SK-N-SH (cell line): ENCODE measurements around the gene GSC2. TPM values are rescaled to one million over a fixed set of nuclear protein-coding genes. Genes with fewer than 3 reads are reported as not detected.

Source experiments
- CTCF ChIA-PET: fragments of 300-600, 350-600 bp; formaldehyde crosslinking; extraction: SDS; loops from one replicate; lab custom pipeline; 2021; lab: Yijun Ruan, JAX
- POLR2A ChIA-PET: fragments of 350-600 bp; sonication (Branson Sonifier 250); formaldehyde crosslinking; extraction: SDS; loops from one replicate; lab custom pipeline; 2020; ENCODE audit warnings: antibody characterized with exemption, inconsistent platforms; lab: Yijun Ruan, JAX
- DNase-seq: peaks from one replicate; pipeline ENCODE4 v3.0.0; 2012
- H2AFZ ChIP-seq: fragments of 200-600 bp; sonication (generic); 2 replicates; pipeline ENCODE4 v1.8.1; 2016; ENCODE audit warnings: antibody characterized with exemption, mild to moderate bottlenecking, low read depth
- H3F3A ChIP-seq: fragments of 200-600 bp; sonication (generic); replicated peaks from 2 replicates; pipeline ENCODE3; 2016; ENCODE audit warnings: antibody characterized with exemption, mild to moderate bottlenecking; ENCODE audit not compliant: insufficient read depth
- H3K27ac ChIP-seq, 2 experiments: fragments of 200-500 bp in 1 of 2; fragments of 200-600 bp in 1 of 2; sonication (Bioruptor generic) in 1 of 2; sonication (generic), shearing (Covaris generic) in 1 of 2; 2 replicates each; pipeline versions ENCODE4 v1.5.1 to v1.6.1; 2014 to 2016; ENCODE audit warnings: low read depth in 2 of 2, inconsistent platforms in 1 of 2, low read length in 1 of 2, mild to moderate bottlenecking in 1 of 2, mixed read lengths in 1 of 2
- H3K27me3 ChIP-seq: fragments of 200-600 bp; sonication (generic), shearing (Covaris generic); 2 replicates; pipeline ENCODE4 v1.6.1; 2016; ENCODE audit warnings: mixed run types; ENCODE audit not compliant: insufficient read depth
- H3K36me3 ChIP-seq, 2 experiments: fragments of 200-500 bp in 1 of 2; fragments of 200-600 bp in 1 of 2; sonication (Bioruptor generic) in 1 of 2; sonication (generic) in 1 of 2; replicated peaks in 1 of 2; 2 replicates each; pipeline versions ENCODE3 to v1.5.1; 2014 to 2016; ENCODE audit warnings: low read length in 1 of 2, mild to moderate bottlenecking in 1 of 2; ENCODE audit not compliant: insufficient read depth in 2 of 2, control insufficient read depth in 1 of 2
- H3K4me1 ChIP-seq, 2 experiments: fragments of 200-500 bp in 1 of 2; fragments of 200-600 bp in 1 of 2; sonication (Bioruptor generic) in 1 of 2; sonication (generic), shearing (Covaris generic) in 1 of 2; 2 replicates each; pipeline versions ENCODE4 v1.5.1 to v1.6.1; 2014 to 2016; ENCODE audit warnings: low read depth in 1 of 2, low read length in 1 of 2, mixed run types in 1 of 2; ENCODE audit not compliant: insufficient read depth in 2 of 2, control insufficient read depth in 1 of 2
- H3K4me2 ChIP-seq: fragments of 200-600 bp; sonication (generic), shearing (Covaris generic); 2 replicates; pipeline ENCODE4 v1.6.1; 2017; ENCODE audit warnings: mixed run types
- H3K4me3 ChIP-seq, 2 experiments: fragments of 200-500 bp in 1 of 2; fragments of 200-600 bp in 1 of 2; sonication (Bioruptor generic) in 1 of 2; sonication (generic), shearing (Covaris generic) in 1 of 2; 2 replicates each; pipeline versions ENCODE4 v1.5.1 to v1.8.1; 2014 to 2016; ENCODE audit warnings: low read depth in 2 of 2, inconsistent platforms in 1 of 2, low read length in 1 of 2, mild to moderate bottlenecking in 1 of 2, mixed read lengths in 1 of 2, moderate library complexity in 1 of 2
- H3K79me2 ChIP-seq: fragments of 200-600 bp; sonication (generic); 2 replicates; pipeline ENCODE4 v1.8.1; 2017; ENCODE audit warnings: mild to moderate bottlenecking; ENCODE audit not compliant: insufficient read depth
- H3K9ac ChIP-seq: fragments of 200-600 bp; sonication (generic); 2 replicates; pipeline ENCODE4 v1.6.1; 2017; ENCODE audit warnings: mixed run types
- H3K9me2 ChIP-seq: fragments of 200-600 bp; sonication (generic); 2 replicates; pipeline ENCODE4 v1.6.1; 2017; ENCODE audit warnings: mixed run types
- H3K9me3 ChIP-seq: fragments of 200-600 bp; sonication (generic); 2 replicates; pipeline ENCODE4 v1.6.1; 2017; ENCODE audit warnings: mixed run types, mild to moderate bottlenecking, moderate library complexity
- H4K20me1 ChIP-seq: fragments of 200-600 bp; sonication (generic); 2 replicates; pipeline ENCODE4 v1.6.1; 2017; ENCODE audit warnings: mild to moderate bottlenecking, mixed run types; ENCODE audit not compliant: insufficient read depth
- FOXJ3 ChIP-seq: sonication (generic); formaldehyde crosslinking; IDR thresholded peaks from 2 replicates; pipeline ENCODE4 v1.5.1; 2020; ENCODE audit warnings: mild to moderate bottlenecking, missing genetic modification reagents
- MEF2A ChIP-seq: IDR thresholded peaks from 2 replicates; pipeline ENCODE4 v1.4.0; 2012; ENCODE audit warnings: low read depth, borderline replicate concordance
- NRF1 ChIP-seq: IDR thresholded peaks from 2 replicates; pipeline ENCODE4 v1.6.1; 2012; ENCODE audit warnings: low read depth, mild to moderate bottlenecking, low read length
- RAD21 ChIP-seq: IDR thresholded peaks from 2 replicates; pipeline ENCODE4 v1.6.1; 2012; ENCODE audit warnings: mild to moderate bottlenecking, low read length
- RCOR1 ChIP-seq: fragments of 150-350 bp; IDR thresholded peaks from 2 replicates; pipeline ENCODE4 v1.6.1; 2017; ENCODE audit warnings: antibody characterized with exemption, low read length
- SMC3 ChIP-seq: IDR thresholded peaks from 2 replicates; pipeline ENCODE4 v1.6.1; 2012; ENCODE audit warnings: low read depth, low read length, improper control_type of control experiment
- TAF1 ChIP-seq: IDR thresholded peaks from 2 replicates; pipeline ENCODE4 v1.6.1; 2012; ENCODE audit warnings: low read depth, mild to moderate bottlenecking, low read length, moderate library complexity, borderline replicate concordance
- TCF12 ChIP-seq: IDR thresholded peaks from 2 replicates; pipeline ENCODE4 v1.4.0; 2012
- WGBS: methylation state at CpG from one replicate; pipeline ENCODE4 v1.1.6; 2017; ENCODE audit warnings: low lambda C conversion rate; 5-methylcytosine and 5-hydroxymethylcytosine counted together
- polyA plus RNA-seq, 3 experiments: library from polyadenylated mRNA; depleted of rRNA; stranded (reverse); fragments of >200 nt; gene quantifications; 2 replicates each; pipeline ENCODE4 v1.2.3, GENCODE V29; 2012
- TF ChIP-seq, protein P1 (sequence below): fragments of 150-350 bp; IDR thresholded peaks from 2 replicates; pipeline ENCODE4 v1.6.1; 2017; ENCODE audit warnings: antibody characterized with exemption, low read length, low read depth, borderline replicate concordance
- TF ChIP-seq, protein P2 (sequence below): fragments of 200-600 bp; sonication (generic); IDR thresholded peaks from 2 replicates; pipeline ENCODE4 v1.6.1; 2017; ENCODE audit warnings: antibody characterized with exemption, mild to moderate bottlenecking, moderate library complexity
- TF ChIP-seq, protein P3 (sequence below): fragments of 150-350 bp; IDR thresholded peaks from 2 replicates; pipeline ENCODE4 v1.6.1; 2016; ENCODE audit warnings: mild to moderate bottlenecking, low read depth, low read length
- TF ChIP-seq, protein P4 (sequence below): IDR thresholded peaks from 2 replicates; pipeline ENCODE4; 2012
- TF ChIP-seq, protein P5 (sequence below): IDR thresholded peaks from 2 replicates; pipeline ENCODE4 v1.6.1; 2012; ENCODE audit warnings: mild to moderate bottlenecking, low read depth, low read length, moderate library complexity
- TF ChIP-seq, protein P6 (sequence below): IDR thresholded peaks from 2 replicates; pipeline ENCODE4 v1.4.0; 2012; ENCODE audit warnings: low read depth, borderline replicate concordance

Gene GSC2
- polyA plus RNA-seq, 1 of the 3 experiments (the other 2 are of a cell fraction): not detected

DNA sequence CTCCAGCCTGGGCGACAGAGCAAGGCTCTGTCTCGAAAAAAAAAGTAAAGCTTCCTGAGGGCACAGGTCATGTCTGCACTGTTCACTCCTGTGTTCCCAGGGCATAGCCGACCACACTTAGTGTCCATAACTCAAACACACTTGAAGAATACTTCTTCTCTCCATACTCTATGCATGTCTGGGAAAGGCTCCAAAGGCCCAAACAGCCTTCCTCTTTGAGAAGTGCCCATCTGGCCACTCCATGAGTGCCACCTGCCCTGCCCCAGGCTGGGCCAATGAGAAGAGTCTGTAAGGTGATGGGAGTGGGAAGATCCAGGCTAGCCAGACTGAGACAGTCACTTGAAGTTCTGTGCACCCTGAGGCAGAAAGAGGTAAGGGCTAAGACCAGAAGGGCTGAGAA is 52.6 kb downstream of the GSC2 start:
- Histone ChIP-seq H3K79me2 (peaks cover 72% of the 10 kb centered on the region), H3K9ac (no peak overlapping the region), H3K36me3 (no peaks in the 10 kb centered on the region), H3K4me3 (no peak overlapping the region), H2AFZ (no peak overlapping the region), H3K27ac (no peak overlapping the region), H3K4me2 (no peak overlapping the region), H3K4me1 (no peaks in the 10 kb centered on the region; a peak in 1 of 4 replicates), H3K27me3 (no peaks in the 10 kb centered on the region), H3K9me2 (no peaks in the 10 kb centered on the region), H3K9me3 (no peaks in the 10 kb centered on the region), H4K20me1 (peaks cover 35% of the 10 kb centered on the region), H3F3A (no peaks in the 10 kb centered on the region)
- TF ChIP-seq, protein P1, sequence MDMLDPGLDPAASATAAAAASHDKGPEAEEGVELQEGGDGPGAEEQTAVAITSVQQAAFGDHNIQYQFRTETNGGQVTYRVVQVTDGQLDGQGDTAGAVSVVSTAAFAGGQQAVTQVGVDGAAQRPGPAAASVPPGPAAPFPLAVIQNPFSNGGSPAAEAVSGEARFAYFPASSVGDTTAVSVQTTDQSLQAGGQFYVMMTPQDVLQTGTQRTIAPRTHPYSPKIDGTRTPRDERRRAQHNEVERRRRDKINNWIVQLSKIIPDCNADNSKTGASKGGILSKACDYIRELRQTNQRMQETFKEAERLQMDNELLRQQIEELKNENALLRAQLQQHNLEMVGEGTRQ: no peak
- TF ChIP-seq RAD21 (no peak), NRF1 (no peak), RCOR1 (no peak), FOXJ3 (CRISPR knock-in tag) (no peak), TAF1 (no peak), TCF12 (no peak), SMC3 (no peak), MEF2A (no peak)
- TF ChIP-seq, protein P2, sequence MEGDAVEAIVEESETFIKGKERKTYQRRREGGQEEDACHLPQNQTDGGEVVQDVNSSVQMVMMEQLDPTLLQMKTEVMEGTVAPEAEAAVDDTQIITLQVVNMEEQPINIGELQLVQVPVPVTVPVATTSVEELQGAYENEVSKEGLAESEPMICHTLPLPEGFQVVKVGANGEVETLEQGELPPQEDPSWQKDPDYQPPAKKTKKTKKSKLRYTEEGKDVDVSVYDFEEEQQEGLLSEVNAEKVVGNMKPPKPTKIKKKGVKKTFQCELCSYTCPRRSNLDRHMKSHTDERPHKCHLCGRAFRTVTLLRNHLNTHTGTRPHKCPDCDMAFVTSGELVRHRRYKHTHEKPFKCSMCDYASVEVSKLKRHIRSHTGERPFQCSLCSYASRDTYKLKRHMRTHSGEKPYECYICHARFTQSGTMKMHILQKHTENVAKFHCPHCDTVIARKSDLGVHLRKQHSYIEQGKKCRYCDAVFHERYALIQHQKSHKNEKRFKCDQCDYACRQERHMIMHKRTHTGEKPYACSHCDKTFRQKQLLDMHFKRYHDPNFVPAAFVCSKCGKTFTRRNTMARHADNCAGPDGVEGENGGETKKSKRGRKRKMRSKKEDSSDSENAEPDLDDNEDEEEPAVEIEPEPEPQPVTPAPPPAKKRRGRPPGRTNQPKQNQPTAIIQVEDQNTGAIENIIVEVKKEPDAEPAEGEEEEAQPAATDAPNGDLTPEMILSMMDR: no peak
- TF ChIP-seq, protein P3, sequence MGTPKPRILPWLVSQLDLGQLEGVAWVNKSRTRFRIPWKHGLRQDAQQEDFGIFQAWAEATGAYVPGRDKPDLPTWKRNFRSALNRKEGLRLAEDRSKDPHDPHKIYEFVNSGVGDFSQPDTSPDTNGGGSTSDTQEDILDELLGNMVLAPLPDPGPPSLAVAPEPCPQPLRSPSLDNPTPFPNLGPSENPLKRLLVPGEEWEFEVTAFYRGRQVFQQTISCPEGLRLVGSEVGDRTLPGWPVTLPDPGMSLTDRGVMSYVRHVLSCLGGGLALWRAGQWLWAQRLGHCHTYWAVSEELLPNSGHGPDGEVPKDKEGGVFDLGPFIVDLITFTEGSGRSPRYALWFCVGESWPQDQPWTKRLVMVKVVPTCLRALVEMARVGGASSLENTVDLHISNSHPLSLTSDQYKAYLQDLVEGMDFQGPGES: no peak
- TF ChIP-seq, protein P4, sequence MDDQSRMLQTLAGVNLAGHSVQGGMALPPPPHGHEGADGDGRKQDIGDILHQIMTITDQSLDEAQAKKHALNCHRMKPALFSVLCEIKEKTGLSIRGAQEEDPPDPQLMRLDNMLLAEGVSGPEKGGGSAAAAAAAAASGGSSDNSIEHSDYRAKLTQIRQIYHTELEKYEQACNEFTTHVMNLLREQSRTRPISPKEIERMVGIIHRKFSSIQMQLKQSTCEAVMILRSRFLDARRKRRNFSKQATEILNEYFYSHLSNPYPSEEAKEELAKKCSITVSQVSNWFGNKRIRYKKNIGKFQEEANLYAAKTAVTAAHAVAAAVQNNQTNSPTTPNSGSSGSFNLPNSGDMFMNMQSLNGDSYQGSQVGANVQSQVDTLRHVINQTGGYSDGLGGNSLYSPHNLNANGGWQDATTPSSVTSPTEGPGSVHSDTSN: no peak
- TF ChIP-seq, protein P5, sequence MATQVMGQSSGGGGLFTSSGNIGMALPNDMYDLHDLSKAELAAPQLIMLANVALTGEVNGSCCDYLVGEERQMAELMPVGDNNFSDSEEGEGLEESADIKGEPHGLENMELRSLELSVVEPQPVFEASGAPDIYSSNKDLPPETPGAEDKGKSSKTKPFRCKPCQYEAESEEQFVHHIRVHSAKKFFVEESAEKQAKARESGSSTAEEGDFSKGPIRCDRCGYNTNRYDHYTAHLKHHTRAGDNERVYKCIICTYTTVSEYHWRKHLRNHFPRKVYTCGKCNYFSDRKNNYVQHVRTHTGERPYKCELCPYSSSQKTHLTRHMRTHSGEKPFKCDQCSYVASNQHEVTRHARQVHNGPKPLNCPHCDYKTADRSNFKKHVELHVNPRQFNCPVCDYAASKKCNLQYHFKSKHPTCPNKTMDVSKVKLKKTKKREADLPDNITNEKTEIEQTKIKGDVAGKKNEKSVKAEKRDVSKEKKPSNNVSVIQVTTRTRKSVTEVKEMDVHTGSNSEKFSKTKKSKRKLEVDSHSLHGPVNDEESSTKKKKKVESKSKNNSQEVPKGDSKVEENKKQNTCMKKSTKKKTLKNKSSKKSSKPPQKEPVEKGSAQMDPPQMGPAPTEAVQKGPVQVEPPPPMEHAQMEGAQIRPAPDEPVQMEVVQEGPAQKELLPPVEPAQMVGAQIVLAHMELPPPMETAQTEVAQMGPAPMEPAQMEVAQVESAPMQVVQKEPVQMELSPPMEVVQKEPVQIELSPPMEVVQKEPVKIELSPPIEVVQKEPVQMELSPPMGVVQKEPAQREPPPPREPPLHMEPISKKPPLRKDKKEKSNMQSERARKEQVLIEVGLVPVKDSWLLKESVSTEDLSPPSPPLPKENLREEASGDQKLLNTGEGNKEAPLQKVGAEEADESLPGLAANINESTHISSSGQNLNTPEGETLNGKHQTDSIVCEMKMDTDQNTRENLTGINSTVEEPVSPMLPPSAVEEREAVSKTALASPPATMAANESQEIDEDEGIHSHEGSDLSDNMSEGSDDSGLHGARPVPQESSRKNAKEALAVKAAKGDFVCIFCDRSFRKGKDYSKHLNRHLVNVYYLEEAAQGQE: no peak
- TF ChIP-seq, protein P6, sequence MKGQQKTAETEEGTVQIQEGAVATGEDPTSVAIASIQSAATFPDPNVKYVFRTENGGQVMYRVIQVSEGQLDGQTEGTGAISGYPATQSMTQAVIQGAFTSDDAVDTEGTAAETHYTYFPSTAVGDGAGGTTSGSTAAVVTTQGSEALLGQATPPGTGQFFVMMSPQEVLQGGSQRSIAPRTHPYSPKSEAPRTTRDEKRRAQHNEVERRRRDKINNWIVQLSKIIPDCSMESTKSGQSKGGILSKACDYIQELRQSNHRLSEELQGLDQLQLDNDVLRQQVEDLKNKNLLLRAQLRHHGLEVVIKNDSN: no peak
- WGBS: 100% methylated on average over 3 of the region's 3 CpGs
- ChIA-PET CTCF (no interaction called here), POLR2A (no interaction called here)
- no peak for DNase-seq

Other genes starting within 250 kb of the GSC2 start
- 1.2 TPM in 2 replicates for gene DGCR6, start 244.0 kb downstream of the GSC2 start, polyA plus RNA-seq (2012; rRNA removed)
- gene PRODH, start 214.0 kb downstream of the GSC2 start, polyA plus RNA-seq (2012; rRNA removed): 0.03 and 0.23 TPM in 2 replicates
- gene DGCR2, start 27.9 kb downstream of the GSC2 start, polyA plus RNA-seq (2012; rRNA removed): 21.5 and 30.4 TPM in 2 replicates
- not detected in 2 replicates for gene TSSK2, start 19.0 kb downstream of the GSC2 start, polyA plus RNA-seq (2012; rRNA removed)
- gene ESS2, start 5.6 kb downstream of the GSC2 start, polyA plus RNA-seq (2012; rRNA removed): 14.5 and 15.4 TPM in 2 replicates
- gene SLC25A1, start 28.4 kb upstream of the GSC2 start, polyA plus RNA-seq (2012; rRNA removed): 34.2 and 44.7 TPM in 2 replicates
- 6.7 and 8.6 TPM in 2 replicates for gene CLTCL1, start 141.4 kb upstream of the GSC2 start, polyA plus RNA-seq (2012; rRNA removed)